ENCODE results near the gene ANO9.

ANO9 gene

DNA sequence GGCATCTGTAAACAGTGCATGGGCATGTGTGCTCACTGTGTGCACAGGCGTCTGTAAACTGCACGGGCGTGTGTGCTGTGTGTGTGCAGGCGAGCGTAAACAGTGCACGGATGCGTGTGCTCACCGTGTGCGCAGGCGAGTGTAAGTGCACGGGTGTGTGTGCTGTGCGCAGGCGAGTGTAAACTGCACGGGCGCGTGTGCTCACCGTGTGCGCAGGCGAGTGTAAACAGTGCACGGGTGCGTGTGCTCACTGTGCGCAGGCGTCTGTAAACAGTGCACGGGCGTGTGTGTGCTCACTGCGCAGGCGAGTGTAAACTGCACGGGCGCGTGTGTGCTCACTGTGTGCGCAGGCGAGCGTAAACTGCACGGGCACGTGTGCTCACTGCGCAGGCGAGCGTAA is 42.8 kb upstream of the ANO9 start:
- no peak overlapping the region for H2AFZ ChIP-seq (ENCODE audit: low read length)
- H3K9me2 ChIP-seq (replicated peaks; ENCODE audit: insufficient read depth, low read length) = no peaks in the 10 kb centered on the region
- H3K79me2 ChIP-seq (ENCODE audit: low read length) = no peaks in the 10 kb centered on the region
- DNase-seq = no peak
- H3K4me2 ChIP-seq (ENCODE audit: low read depth, low read length) = no peak overlapping the region
- H3K27ac ChIP-seq (ENCODE audit: low read length) = no peak overlapping the region
- TF ChIP-seq, protein P1, sequence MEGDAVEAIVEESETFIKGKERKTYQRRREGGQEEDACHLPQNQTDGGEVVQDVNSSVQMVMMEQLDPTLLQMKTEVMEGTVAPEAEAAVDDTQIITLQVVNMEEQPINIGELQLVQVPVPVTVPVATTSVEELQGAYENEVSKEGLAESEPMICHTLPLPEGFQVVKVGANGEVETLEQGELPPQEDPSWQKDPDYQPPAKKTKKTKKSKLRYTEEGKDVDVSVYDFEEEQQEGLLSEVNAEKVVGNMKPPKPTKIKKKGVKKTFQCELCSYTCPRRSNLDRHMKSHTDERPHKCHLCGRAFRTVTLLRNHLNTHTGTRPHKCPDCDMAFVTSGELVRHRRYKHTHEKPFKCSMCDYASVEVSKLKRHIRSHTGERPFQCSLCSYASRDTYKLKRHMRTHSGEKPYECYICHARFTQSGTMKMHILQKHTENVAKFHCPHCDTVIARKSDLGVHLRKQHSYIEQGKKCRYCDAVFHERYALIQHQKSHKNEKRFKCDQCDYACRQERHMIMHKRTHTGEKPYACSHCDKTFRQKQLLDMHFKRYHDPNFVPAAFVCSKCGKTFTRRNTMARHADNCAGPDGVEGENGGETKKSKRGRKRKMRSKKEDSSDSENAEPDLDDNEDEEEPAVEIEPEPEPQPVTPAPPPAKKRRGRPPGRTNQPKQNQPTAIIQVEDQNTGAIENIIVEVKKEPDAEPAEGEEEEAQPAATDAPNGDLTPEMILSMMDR (IDR thresholded peaks at IDR 0.05; ENCODE audit: low read length) = no peak
- TF ChIP-seq EZH2phosphoT487 (IDR thresholded peaks at IDR 0.05; ENCODE audit: low read length) (no peak), EZH2 (optimal IDR thresholded peaks at IDR 0.05; ENCODE audit: low read depth, low read length) (no peak)
- no peaks in the 10 kb centered on the region for H3K36me3 ChIP-seq (replicated peaks; ENCODE audit: insufficient read depth, low read length)
- H3F3A ChIP-seq (ENCODE audit: insufficient read depth, low read length) = no peaks in the 10 kb centered on the region
- H3K9ac ChIP-seq (ENCODE audit: low read length) = no peak overlapping the region
- H3K4me1 ChIP-seq (ENCODE audit: low read length) = no peaks in the 10 kb centered on the region
- no peak overlapping the region for H3K4me3 ChIP-seq (ENCODE audit: low read length)
- no peaks in the 10 kb centered on the region for H3K9me3 ChIP-seq (replicated peaks; ENCODE audit: insufficient read depth, low read length)
- no peaks in the 10 kb centered on the region for H4K20me1 ChIP-seq (ENCODE audit: insufficient read depth, low read length)
- no peaks in the 10 kb centered on the region for H3K27me3 ChIP-seq (replicated peaks; ENCODE audit: insufficient read depth, low read length)

DNA sequence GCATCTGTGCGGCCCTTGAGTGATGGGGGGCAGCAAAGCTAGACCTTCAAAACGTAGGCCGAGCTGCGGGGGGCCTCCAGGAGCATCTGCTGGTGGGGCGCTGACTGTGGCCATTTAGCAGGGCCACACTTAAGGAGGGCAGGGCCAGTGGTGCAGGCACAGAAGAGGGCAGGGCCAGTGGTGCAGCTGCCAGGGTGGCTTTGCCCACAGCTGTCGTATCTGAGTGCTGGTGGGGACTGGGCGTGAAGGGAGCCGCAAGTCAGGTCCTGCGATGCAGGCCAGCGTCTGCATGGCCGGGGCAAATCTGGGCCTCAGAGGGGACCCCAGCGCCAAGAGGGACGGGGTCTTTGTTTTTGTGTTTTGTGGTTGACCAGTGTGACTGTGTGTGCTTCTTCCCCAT is 37.5 kb upstream of the ANO9 start:
- no peak for DNase-seq
- Histone ChIP-seq H4K20me1 (ENCODE audit: insufficient read depth, low read length) (no peaks in the 10 kb centered on the region), H3K9ac (ENCODE audit: low read length) (no peak overlapping the region), H3K79me2 (ENCODE audit: low read length) (no peaks in the 10 kb centered on the region), H3K9me2 (replicated peaks; ENCODE audit: insufficient read depth, low read length) (no peaks in the 10 kb centered on the region), H3K4me2 (ENCODE audit: low read depth, low read length) (no peak overlapping the region), H3K36me3 (replicated peaks; ENCODE audit: insufficient read depth, low read length) (no peaks in the 10 kb centered on the region), H3K27me3 (replicated peaks; ENCODE audit: insufficient read depth, low read length) (no peaks in the 10 kb centered on the region), H3K27ac (ENCODE audit: low read length) (no peak overlapping the region), H3K9me3 (replicated peaks; ENCODE audit: insufficient read depth, low read length) (no peaks in the 10 kb centered on the region), H2AFZ (ENCODE audit: low read length) (no peak overlapping the region), H3K4me1 (ENCODE audit: low read length) (no peaks in the 10 kb centered on the region), H3F3A (ENCODE audit: insufficient read depth, low read length) (no peaks in the 10 kb centered on the region), H3K4me3 (ENCODE audit: low read length) (no peak overlapping the region)
- TF ChIP-seq, protein P1 (IDR thresholded peaks at IDR 0.05; ENCODE audit: low read length) = no peak
- TF ChIP-seq EZH2phosphoT487 (IDR thresholded peaks at IDR 0.05; ENCODE audit: low read length) = no peak
- no peak for TF ChIP-seq EZH2 (optimal IDR thresholded peaks at IDR 0.05; ENCODE audit: low read depth, low read length)

DNA sequence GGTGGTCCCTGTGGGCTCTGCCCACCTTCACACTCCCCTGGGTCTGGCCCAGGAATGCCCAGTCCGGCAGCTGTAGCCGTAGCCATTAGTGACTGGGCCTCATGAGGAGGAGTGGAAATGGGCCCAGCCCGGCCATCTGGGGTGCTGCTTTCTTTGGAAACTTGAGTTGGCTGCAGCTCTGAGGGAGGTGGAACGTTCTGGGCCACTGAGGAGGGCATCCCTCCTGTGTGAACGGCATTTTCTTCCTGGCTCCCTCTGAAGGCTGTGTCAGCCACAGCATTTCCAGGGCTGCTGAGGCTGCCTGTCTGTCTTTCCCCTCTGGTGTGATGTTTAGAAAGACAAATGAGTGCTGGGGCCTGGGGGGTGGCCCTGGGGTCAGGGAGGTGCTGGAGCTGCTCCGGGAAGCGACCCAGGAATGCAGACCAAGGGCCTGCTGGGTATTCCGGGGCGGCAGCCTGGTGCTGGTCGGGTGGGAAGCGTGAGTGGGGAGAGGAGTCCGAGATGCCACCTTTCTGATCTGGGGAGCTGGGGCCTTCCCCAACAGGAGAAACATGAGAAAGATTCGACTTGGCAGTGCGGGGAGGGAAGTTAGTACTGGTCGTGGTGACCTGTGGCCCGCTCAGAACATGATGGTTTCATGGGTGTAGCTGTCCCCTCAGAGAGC is 35.4 kb upstream of the ANO9 start:
- no peaks in the 10 kb centered on the region for H3K79me2 ChIP-seq (ENCODE audit: low read length)
- no peak for DNase-seq
- H2AFZ ChIP-seq (ENCODE audit: low read length) = no peak overlapping the region
- H3K9me2 ChIP-seq (replicated peaks; ENCODE audit: insufficient read depth, low read length) = no peaks in the 10 kb centered on the region
- H3K4me3 ChIP-seq (ENCODE audit: low read length) = no peak overlapping the region
- no peaks in the 10 kb centered on the region for H3F3A ChIP-seq (ENCODE audit: insufficient read depth, low read length)
- H3K9me3 ChIP-seq (replicated peaks; ENCODE audit: insufficient read depth, low read length) = no peaks in the 10 kb centered on the region
- H3K9ac ChIP-seq (ENCODE audit: low read length) = no peak overlapping the region
- no peak overlapping the region for H3K27ac ChIP-seq (ENCODE audit: low read length)
- no peak overlapping the region for H3K4me2 ChIP-seq (ENCODE audit: low read depth, low read length)
- no peaks in the 10 kb centered on the region for H3K27me3 ChIP-seq (replicated peaks; ENCODE audit: insufficient read depth, low read length)
- TF ChIP-seq EZH2phosphoT487 (IDR thresholded peaks at IDR 0.05; ENCODE audit: low read length) = no peak
- no peak for TF ChIP-seq EZH2 (optimal IDR thresholded peaks at IDR 0.05; ENCODE audit: low read depth, low read length)
- TF ChIP-seq, protein P1 (IDR thresholded peaks at IDR 0.05; ENCODE audit: low read length) = no peak
- no peaks in the 10 kb centered on the region for H3K4me1 ChIP-seq (ENCODE audit: low read length)
- no peaks in the 10 kb centered on the region for H4K20me1 ChIP-seq (ENCODE audit: insufficient read depth, low read length)
- no peaks in the 10 kb centered on the region for H3K36me3 ChIP-seq (replicated peaks; ENCODE audit: insufficient read depth, low read length)
